ENCODE data around the gene NRSN1. TPM values are rescaled to one million over a fixed set of nuclear protein-coding genes. Genes with fewer than 3 reads are reported as not detected.

NRSN1 gene
- total and polyA plus RNA-seq, 3 experiments from 2014 or later = not detected

DNA sequence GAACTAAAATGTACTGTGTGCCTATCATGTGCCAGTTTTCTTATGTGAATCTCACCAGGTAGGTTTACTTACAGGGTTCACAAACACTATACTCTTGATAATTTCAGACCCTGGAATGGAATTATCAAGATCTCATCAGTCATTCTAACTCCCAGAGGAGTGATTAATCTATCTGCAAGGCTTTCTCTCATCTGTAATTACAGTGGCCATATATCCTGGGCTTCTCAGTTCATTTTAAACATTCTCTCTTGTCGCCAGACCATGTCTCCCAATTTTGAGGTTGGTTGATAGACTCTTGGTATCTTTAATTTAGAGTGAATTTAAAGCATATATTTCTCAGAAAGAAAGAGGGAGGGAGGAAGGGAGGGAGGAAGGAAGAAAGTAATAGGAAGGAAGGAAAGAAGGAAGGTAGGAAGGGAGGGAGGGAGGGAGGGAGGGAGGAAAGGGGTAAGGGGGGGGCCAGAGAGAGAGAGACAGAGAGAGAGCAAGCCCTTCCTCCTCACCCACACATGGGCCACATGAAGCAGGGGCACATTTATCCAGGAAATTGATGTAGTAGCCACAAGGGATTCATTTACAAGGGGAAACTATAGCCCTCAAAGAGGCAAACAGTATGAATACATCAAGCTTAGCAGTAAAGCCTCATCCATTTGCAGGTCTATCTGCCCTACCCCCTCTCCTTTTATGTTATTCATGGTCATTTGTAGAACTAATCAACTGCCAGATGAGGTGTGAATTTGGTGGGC lies 25.8 kb upstream of the NRSN1 start:
- Mint-ChIP-seq H3K36me3 (no peaks in the 10 kb centered on the region), H3K4me3 (no peak overlapping the region), H3K27ac (peak overlapping the region in 1 of 8 donors; percentile 10), H3K27me3 (peaks cover 0 to 8% of the 10 kb centered on the region in 2 donors), H3K9me3 (no peaks in the 10 kb centered on the region), H3K4me1 (no peaks in the 10 kb centered on the region)
- H3K4me3 ChIP-seq (ENCODE audit: low read length) = no peak overlapping the region
- H3K27ac ChIP-seq (ENCODE audit: low read depth, low read length) = no peak overlapping the region
- ChIA-PET CTCF (no interaction called here), POLR2A (no interaction called here)
- no peaks in the 10 kb centered on the region for H3K27me3 ChIP-seq (ENCODE audit: insufficient read depth, low read length, poor library complexity, severe bottlenecking)
- no peaks in the 10 kb centered on the region for H3K4me1 ChIP-seq (ENCODE audit: insufficient read depth, low read length)
- no peaks in the 10 kb centered on the region for H3K36me3 ChIP-seq (ENCODE audit: insufficient read depth, low read length)
- H3K9me3 ChIP-seq (ENCODE audit: low read length) = no peaks in the 10 kb centered on the region
- DNase-seq = no peak

DNA sequence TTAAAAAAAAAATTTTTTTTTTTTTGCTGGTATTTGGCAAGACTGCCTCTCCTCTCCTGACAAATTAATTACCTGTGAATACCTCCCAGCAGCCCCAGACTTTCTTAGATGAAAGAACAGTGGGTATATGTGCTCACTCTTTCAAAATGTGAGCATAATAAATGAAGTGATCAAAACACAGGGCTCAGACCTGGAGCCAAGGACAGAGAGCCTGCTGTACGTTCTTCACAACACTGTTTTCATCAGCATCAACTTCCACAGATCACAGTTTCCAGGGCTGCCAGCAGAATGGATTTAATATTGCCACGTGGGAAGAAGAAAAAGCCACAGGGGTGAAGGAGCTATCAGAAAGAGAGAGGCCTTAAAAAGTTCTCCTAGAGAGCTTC lies 25.3 kb upstream of the NRSN1 start:
- Mint-ChIP-seq H3K27me3 (peaks cover 0 to 8% of the 10 kb centered on the region in 2 donors), H3K4me1 (no peaks in the 10 kb centered on the region), H3K4me3 (no peak overlapping the region), H3K9me3 (no peaks in the 10 kb centered on the region), H3K27ac (no peak overlapping the region), H3K36me3 (no peaks in the 10 kb centered on the region)
- H3K9me3 ChIP-seq (ENCODE audit: low read length) = no peaks in the 10 kb centered on the region
- ChIA-PET POLR2A (no interaction called here), CTCF (no interaction called here)
- no peaks in the 10 kb centered on the region for H3K4me1 ChIP-seq (ENCODE audit: insufficient read depth, low read length)
- DNase-seq = no peak
- no peak overlapping the region for H3K27ac ChIP-seq (ENCODE audit: low read depth, low read length)
- H3K27me3 ChIP-seq (ENCODE audit: insufficient read depth, low read length, poor library complexity, severe bottlenecking) = no peaks in the 10 kb centered on the region
- H3K4me3 ChIP-seq (ENCODE audit: low read length) = no peak overlapping the region
- no peaks in the 10 kb centered on the region for H3K36me3 ChIP-seq (ENCODE audit: insufficient read depth, low read length)

DNA sequence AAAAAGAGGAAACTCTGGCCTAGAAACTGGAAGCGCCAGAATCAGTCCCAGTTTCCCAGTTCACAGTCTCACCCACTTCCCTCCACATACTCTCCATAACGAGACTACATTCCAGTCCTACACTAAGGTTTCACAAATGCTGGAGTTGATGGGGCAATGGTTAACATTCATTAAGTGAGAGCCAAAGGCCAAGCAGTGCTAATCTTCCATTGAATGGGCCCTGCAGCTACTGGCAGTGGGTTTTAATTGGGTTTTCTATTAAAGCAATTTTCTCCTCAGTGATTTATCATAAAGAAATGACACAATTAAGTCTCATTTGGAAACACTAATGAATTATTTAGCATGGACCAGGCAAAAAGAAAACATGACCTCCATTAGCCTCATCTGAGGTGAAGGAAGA lies 20.8 kb upstream of the NRSN1 start:
- no peaks in the 10 kb centered on the region for H3K36me3 Mint-ChIP-seq
- H3K27me3 Mint-ChIP-seq = no peaks in the 10 kb centered on the region
- Histone ChIP-seq H3K4me3 (ENCODE audit: low read length) (no peak overlapping the region), H3K36me3 (ENCODE audit: insufficient read depth, low read length) (no peaks in the 10 kb centered on the region), H3K27ac (ENCODE audit: low read depth, low read length) (no peak overlapping the region), H3K4me1 (ENCODE audit: insufficient read depth, low read length) (no peaks in the 10 kb centered on the region), H3K27me3 (ENCODE audit: insufficient read depth, low read length, poor library complexity, severe bottlenecking) (no peaks in the 10 kb centered on the region), H3K9me3 (ENCODE audit: low read length) (no peaks in the 10 kb centered on the region)
- H3K4me1 Mint-ChIP-seq = no peaks in the 10 kb centered on the region
- POLR2A ChIA-PET = no interaction called here
- no peak overlapping the region for H3K4me3 Mint-ChIP-seq
- no peak overlapping the region for H3K27ac Mint-ChIP-seq
- H3K9me3 Mint-ChIP-seq = peaks cover 0 to 2% (median 0%) of the 10 kb centered on the region in 5 donors
- DNase-seq = no peak
- CTCF ChIA-PET = no interaction called here

DNA sequence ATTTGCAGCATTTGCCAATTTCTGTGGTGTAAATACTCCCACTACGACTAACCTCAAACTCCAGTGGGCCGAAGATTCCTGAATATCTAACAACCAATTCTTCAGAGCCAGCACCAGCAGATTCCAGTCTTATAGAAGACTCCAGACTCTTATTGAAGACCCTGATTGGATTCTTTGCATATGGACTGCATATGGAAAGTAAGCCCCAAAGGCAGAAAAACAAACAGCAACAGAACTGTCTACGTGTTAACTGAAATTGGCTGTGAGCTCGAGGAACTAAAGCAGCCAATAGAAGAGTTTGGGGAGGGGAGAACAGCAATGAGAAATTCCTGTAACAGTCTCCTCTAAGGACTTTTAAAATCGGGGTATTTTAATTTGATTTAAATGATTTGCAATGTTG lies 19.7 kb upstream of the NRSN1 start:
- no peaks in the 10 kb centered on the region for H3K36me3 Mint-ChIP-seq
- no peaks in the 10 kb centered on the region for H3K4me1 Mint-ChIP-seq
- Histone ChIP-seq H3K36me3 (ENCODE audit: insufficient read depth, low read length) (no peaks in the 10 kb centered on the region), H3K27ac (ENCODE audit: low read depth, low read length) (no peak overlapping the region), H3K4me3 (ENCODE audit: low read length) (no peak overlapping the region), H3K4me1 (ENCODE audit: insufficient read depth, low read length) (no peaks in the 10 kb centered on the region), H3K27me3 (ENCODE audit: insufficient read depth, low read length, poor library complexity, severe bottlenecking) (no peaks in the 10 kb centered on the region), H3K9me3 (ENCODE audit: low read length) (no peaks in the 10 kb centered on the region)
- H3K4me3 Mint-ChIP-seq = no peak overlapping the region
- CTCF ChIA-PET = no interaction called here
- no peaks in the 10 kb centered on the region for H3K27me3 Mint-ChIP-seq
- DNase-seq = no peak
- no peak overlapping the region for H3K27ac Mint-ChIP-seq
- H3K9me3 Mint-ChIP-seq = peaks cover 0 to 2% (median 0%) of the 10 kb centered on the region in 5 donors
- POLR2A ChIA-PET = no interaction called here

DNA sequence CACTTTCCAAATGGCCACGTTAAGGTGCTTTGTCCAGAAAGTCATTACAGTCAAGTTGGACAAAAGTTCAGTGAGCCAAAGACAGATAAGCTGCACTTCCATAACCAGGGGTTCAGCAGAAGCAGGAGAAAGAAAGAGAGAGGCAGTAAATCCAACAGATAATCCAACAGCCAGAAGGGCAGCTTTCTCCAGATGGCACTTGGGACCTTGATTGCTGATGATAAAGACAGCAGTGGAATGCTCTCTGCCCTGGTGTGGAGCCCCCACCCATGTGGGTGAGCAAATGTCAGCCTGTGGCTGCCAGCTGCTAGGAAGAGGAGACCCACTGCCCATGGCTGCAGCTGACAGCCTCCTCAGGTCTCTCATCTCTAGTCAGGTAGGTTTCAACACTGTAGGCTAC lies 18.7 kb upstream of the NRSN1 start:
- Histone ChIP-seq H3K9me3 (ENCODE audit: low read length) (no peaks in the 10 kb centered on the region), H3K36me3 (ENCODE audit: insufficient read depth, low read length) (no peaks in the 10 kb centered on the region), H3K4me1 (ENCODE audit: insufficient read depth, low read length) (no peaks in the 10 kb centered on the region), H3K27me3 (ENCODE audit: insufficient read depth, low read length, poor library complexity, severe bottlenecking) (no peaks in the 10 kb centered on the region), H3K27ac (ENCODE audit: low read depth, low read length) (no peak overlapping the region), H3K4me3 (ENCODE audit: low read length) (no peak overlapping the region)
- H3K9me3 Mint-ChIP-seq = peaks cover 0 to 2% (median 0%) of the 10 kb centered on the region in 5 donors
- no peak for DNase-seq
- no peak overlapping the region for H3K27ac Mint-ChIP-seq
- ChIA-PET CTCF (no interaction called here), POLR2A (no interaction called here)
- no peaks in the 10 kb centered on the region for H3K36me3 Mint-ChIP-seq
- peak overlapping the region in 1 of 7 donors; percentile 52 for H3K4me3 Mint-ChIP-seq
- H3K27me3 Mint-ChIP-seq = no peaks in the 10 kb centered on the region
- no peaks in the 10 kb centered on the region for H3K4me1 Mint-ChIP-seq

DNA sequence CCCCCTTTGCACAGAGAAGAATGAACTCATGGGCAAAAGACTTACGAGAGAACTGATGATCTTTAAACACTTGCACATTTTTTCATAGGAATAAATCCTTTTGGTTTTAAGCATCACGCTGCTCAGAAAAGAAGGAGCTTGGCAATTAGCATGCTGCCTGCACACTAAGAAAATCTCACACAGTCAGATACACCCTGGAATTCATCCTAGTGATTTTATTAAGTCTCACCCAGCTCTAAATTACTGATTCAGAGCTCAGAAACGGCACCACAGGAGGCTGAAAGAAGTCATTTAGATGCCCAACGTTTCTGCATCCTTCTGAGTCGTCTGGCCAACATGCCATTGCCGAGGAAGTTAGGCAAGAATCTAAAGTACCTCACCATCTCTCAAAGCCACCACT lies 18.0 kb upstream of the NRSN1 start:
- POLR2A ChIA-PET = no interaction called here
- peaks cover 0 to 2% (median 0%) of the 10 kb centered on the region in 5 donors for H3K9me3 Mint-ChIP-seq
- CTCF ChIA-PET = no interaction called here

DNA sequence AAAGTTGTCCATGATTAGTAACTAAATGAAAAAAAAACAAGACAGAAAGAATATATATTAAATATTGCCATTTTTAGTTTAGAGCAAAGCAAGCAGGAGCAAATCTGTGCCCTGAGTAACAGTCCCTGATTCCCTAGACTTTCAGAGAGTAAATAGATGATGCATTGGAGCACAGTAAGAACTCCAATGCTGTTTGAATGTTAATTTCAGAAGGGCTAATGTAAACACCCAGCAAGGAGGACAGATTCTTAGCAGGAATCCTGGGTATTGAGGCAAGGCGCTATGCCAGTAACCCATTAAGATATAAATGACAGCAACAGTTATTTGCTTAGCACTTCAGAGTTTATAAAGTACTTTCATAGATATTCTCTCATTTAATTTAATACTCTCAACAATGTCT lies 15.6 kb upstream of the NRSN1 start:
- Histone ChIP-seq H3K27me3 (ENCODE audit: insufficient read depth, low read length, poor library complexity, severe bottlenecking) (no peaks in the 10 kb centered on the region), H3K4me3 (ENCODE audit: low read length) (no peak overlapping the region), H3K27ac (ENCODE audit: low read depth, low read length) (no peak overlapping the region), H3K9me3 (ENCODE audit: low read length) (no peaks in the 10 kb centered on the region), H3K4me1 (ENCODE audit: insufficient read depth, low read length) (no peaks in the 10 kb centered on the region), H3K36me3 (ENCODE audit: insufficient read depth, low read length) (no peaks in the 10 kb centered on the region)
- Mint-ChIP-seq H3K36me3 (no peaks in the 10 kb centered on the region), H3K4me1 (no peaks in the 10 kb centered on the region), H3K27ac (no peak overlapping the region), H3K9me3 (peaks cover 0 to 2% (median 0%) of the 10 kb centered on the region in 5 donors), H3K27me3 (no peaks in the 10 kb centered on the region), H3K4me3 (no peak overlapping the region)
- CTCF ChIA-PET = no interaction called here
- POLR2A ChIA-PET = no interaction called here
- no peak for DNase-seq

More for the DNA sequence above, 18.0 kb upstream of the NRSN1 start:
- Histone ChIP-seq H3K4me1 (ENCODE audit: insufficient read depth, low read length) (no peaks in the 10 kb centered on the region), H3K36me3 (ENCODE audit: insufficient read depth, low read length) (no peaks in the 10 kb centered on the region), H3K27me3 (ENCODE audit: insufficient read depth, low read length, poor library complexity, severe bottlenecking) (no peaks in the 10 kb centered on the region), H3K9me3 (ENCODE audit: low read length) (no peaks in the 10 kb centered on the region), H3K27ac (ENCODE audit: low read depth, low read length) (no peak overlapping the region), H3K4me3 (ENCODE audit: low read length) (no peak overlapping the region)
- DNase-seq = no peak
- H3K27ac Mint-ChIP-seq = no peak overlapping the region
- no peaks in the 10 kb centered on the region for H3K27me3 Mint-ChIP-seq
- no peak overlapping the region for H3K4me3 Mint-ChIP-seq
- H3K36me3 Mint-ChIP-seq = no peaks in the 10 kb centered on the region
- H3K4me1 Mint-ChIP-seq = no peaks in the 10 kb centered on the region

DNA sequence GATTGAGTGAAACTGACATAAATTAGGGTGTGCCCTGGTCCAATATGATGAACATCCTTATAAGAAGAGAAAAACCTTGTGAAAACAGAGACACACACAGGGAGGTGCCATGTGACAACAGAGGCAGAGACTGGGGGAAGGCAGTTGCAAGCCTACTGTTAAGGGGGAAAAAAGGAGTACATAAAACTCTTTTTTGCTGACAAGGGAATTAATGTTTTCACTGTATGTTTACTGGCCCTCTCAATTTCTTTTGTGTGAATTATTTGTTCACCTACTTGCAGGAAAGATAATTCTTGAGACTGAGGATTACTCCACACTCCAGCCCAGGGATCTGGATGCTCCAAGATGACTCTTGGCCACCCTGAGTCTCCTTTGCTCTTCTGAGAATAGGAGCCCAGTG lies 12.1 kb upstream of the NRSN1 start:
- Mint-ChIP-seq H3K9me3 (peaks cover 0 to 2% (median 0%) of the 10 kb centered on the region in 5 donors), H3K27ac (no peak overlapping the region), H3K4me1 (no peaks in the 10 kb centered on the region), H3K4me3 (no peak overlapping the region), H3K27me3 (no peaks in the 10 kb centered on the region), H3K36me3 (no peaks in the 10 kb centered on the region)
- Histone ChIP-seq H3K9me3 (ENCODE audit: low read length) (no peaks in the 10 kb centered on the region), H3K27me3 (ENCODE audit: insufficient read depth, low read length, poor library complexity, severe bottlenecking) (no peaks in the 10 kb centered on the region), H3K4me3 (ENCODE audit: low read length) (no peak overlapping the region), H3K27ac (ENCODE audit: low read depth, low read length) (no peak overlapping the region), H3K4me1 (ENCODE audit: insufficient read depth, low read length) (no peaks in the 10 kb centered on the region), H3K36me3 (ENCODE audit: insufficient read depth, low read length) (no peaks in the 10 kb centered on the region)
- DNase-seq = no peak
- ChIA-PET CTCF (no interaction called here), POLR2A (no interaction called here)
